ENCODE data around the gene LITAF.

Gene LITAF

DNA sequence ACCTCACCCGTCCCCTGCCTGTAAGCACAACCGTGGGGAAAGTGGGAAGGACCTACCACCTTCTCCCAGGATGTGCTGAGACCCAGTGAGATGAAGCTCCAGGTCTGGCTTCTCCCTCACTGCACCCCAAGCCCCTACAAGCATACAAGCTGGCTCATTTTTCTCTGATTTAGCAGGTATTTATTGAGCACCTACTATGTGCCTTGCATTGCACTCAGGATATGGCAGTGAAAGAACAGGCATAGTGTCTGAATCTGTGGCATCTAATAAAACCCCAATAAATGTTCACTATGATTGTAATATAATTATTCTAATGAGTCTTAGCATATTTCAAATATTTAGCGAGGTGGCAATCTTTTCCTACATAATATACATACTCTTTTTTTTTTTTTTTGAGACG lies 84.5 kb downstream of the LITAF start:
- Histone ChIP-seq H3K27me3 (no peaks in the 10 kb centered on the region), H3K9me3 (no peaks in the 10 kb centered on the region), H3K36me3 (no peaks in the 10 kb centered on the region), H3K4me1 (peaks cover 7% of the 10 kb centered on the region), H3K4me3 (ENCODE audit: low read depth, low read length) (no peak overlapping the region)
- no peak for DNase-seq
- TF ChIP-seq, protein P1, sequence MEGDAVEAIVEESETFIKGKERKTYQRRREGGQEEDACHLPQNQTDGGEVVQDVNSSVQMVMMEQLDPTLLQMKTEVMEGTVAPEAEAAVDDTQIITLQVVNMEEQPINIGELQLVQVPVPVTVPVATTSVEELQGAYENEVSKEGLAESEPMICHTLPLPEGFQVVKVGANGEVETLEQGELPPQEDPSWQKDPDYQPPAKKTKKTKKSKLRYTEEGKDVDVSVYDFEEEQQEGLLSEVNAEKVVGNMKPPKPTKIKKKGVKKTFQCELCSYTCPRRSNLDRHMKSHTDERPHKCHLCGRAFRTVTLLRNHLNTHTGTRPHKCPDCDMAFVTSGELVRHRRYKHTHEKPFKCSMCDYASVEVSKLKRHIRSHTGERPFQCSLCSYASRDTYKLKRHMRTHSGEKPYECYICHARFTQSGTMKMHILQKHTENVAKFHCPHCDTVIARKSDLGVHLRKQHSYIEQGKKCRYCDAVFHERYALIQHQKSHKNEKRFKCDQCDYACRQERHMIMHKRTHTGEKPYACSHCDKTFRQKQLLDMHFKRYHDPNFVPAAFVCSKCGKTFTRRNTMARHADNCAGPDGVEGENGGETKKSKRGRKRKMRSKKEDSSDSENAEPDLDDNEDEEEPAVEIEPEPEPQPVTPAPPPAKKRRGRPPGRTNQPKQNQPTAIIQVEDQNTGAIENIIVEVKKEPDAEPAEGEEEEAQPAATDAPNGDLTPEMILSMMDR (IDR thresholded peaks at IDR 0.05; ENCODE audit: low read depth, low read length) = no peak

DNA sequence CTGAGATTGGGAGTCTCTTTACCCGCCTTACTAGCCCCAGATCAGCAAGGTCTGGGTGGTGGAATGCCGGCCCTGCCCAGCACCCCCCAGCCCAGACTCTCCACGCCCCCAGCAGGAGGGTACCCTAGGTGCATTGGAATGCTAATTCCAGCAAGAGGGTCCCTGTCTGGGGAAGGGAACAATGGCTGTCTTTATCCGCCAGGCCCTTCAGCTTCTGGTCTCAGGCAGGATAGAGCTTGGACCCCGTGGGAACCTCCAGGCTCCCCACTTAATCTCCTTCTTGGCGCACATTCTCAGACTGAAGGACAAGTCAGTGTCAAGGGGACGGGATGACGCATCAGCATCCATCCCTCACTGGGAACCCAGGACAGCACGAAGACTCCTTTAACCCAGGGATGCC lies 85.1 kb downstream of the LITAF start:
- TF ChIP-seq, protein P1 (IDR thresholded peaks at IDR 0.05; ENCODE audit: low read depth, low read length) = no peak
- DNase-seq = no peak
- Histone ChIP-seq H3K27me3 (no peaks in the 10 kb centered on the region), H3K4me1 (peaks cover 13% of the 10 kb centered on the region), H3K36me3 (no peaks in the 10 kb centered on the region), H3K9me3 (no peaks in the 10 kb centered on the region), H3K4me3 (ENCODE audit: low read depth, low read length) (no peak overlapping the region)

GRCh38 chr16:11500700-11501346 lies 85.9 kb downstream of the LITAF start:
- no peaks in the 10 kb centered on the region for H3K27me3 ChIP-seq
- TF ChIP-seq, protein P1 (IDR thresholded peaks at IDR 0.05; ENCODE audit: low read depth, low read length) = no peak

DNA sequence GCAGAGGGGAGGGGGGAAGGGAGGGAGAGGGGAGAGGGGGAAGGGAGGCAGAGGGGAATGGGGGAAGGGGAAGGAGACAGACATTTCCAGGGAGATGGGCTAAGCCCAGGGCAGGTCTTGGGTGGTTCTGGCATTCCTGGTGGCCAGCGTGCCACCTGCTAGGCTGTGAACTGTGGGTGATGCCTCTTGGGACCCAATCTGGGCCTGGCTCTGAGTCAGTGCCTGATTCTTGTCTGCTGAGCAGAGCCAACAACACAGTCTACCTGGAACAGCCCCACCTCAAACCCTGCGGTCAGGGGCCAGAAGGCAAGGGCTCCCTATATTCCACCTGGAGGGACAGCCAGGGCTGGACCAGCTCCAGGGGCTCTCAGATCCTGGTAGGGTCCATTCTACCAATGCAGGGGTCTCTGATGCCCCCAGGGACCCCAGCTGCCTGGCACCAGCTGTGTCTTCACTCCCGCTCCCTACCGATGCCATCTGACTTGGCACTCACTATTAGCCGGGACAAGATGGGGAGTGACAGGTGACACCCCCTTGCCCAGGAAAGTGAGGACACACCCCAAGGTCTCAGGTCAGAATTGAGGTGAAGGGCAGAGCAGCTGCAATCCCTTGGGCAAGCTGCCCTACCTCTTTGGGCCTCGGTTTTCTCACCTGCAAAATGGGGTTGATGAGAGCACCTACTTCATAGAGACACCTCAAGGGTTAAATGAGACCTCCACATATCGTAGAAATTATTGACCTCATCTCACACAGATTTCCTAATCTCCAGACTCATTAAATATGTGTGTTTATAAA lies 87.2 kb downstream of the LITAF start:
- H3K36me3 ChIP-seq = no peaks in the 10 kb centered on the region
- no peaks in the 10 kb centered on the region for H3K27me3 ChIP-seq
- peak; percentile 33 for DNase-seq
- H3K4me3 ChIP-seq (ENCODE audit: low read depth, low read length) = no peak overlapping the region
- H3K9me3 ChIP-seq = no peaks in the 10 kb centered on the region
- H3K4me1 ChIP-seq = peaks cover 14% of the 10 kb centered on the region
- TF ChIP-seq, protein P1 (IDR thresholded peaks at IDR 0.05; ENCODE audit: low read depth, low read length) = no peak

More at GRCh38 chr16:11500700-11501346, 85.9 kb downstream of the LITAF start:
- H3K4me1 ChIP-seq = peaks cover 14% of the 10 kb centered on the region
- no peak overlapping the region for H3K4me3 ChIP-seq (ENCODE audit: low read depth, low read length)
- DNase-seq = no peak
- H3K36me3 ChIP-seq = no peaks in the 10 kb centered on the region
- no peaks in the 10 kb centered on the region for H3K9me3 ChIP-seq

- no peaks in the 10 kb centered on the region for H3K27me3 ChIP-seq
- H3K9me3 ChIP-seq = no peaks in the 10 kb centered on the region
- peaks cover 14% of the 10 kb centered on the region for H3K4me1 ChIP-seq
- TF ChIP-seq, protein P1 (IDR thresholded peaks at IDR 0.05; ENCODE audit: low read depth, low read length) = no peak
- H3K4me3 ChIP-seq (ENCODE audit: low read depth, low read length) = no peak overlapping the region
- H3K36me3 ChIP-seq = no peaks in the 10 kb centered on the region
- no peak for DNase-seq
These were observed 88.0 kb downstream of the LITAF start for GRCh38 chr16:11498683-11499082.

DNA sequence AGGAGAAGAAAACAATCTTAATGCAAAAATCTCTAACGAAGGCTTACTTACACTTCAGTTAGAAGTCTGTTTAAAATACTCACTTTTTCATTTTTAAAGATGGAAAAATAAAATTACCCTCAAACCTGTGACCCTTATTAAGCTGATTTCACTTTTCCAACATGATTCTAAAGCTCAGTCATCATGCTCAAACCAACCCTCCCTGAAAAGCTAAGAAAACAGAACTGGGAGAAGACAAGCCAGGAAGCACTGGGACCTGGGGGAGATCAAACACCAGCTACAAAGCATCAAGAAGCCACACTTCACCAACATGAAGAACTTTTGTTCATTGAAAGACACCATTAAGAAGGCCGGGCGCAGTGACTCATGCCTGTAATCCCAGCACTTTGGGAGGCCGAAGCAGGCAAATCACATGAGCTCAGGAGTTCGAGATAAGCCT lies 88.8 kb downstream of the LITAF start:
- Histone ChIP-seq H3K4me1 (peaks cover 14% of the 10 kb centered on the region), H3K36me3 (no peaks in the 10 kb centered on the region), H3K4me3 (ENCODE audit: low read depth, low read length) (no peak overlapping the region), H3K9me3 (no peaks in the 10 kb centered on the region), H3K27me3 (no peaks in the 10 kb centered on the region)
- TF ChIP-seq, protein P1 (IDR thresholded peaks at IDR 0.05; ENCODE audit: low read depth, low read length) = no peak
- DNase-seq = no peak

All from BE2C (cell line).